Measurements from ENCODE around the gene KRT80. TPM values are rescaled to one million over a fixed set of nuclear protein-coding genes. Genes with fewer than 3 reads are reported as not detected.

Gene KRT80
- total RNA-seq, 1 donor from 2014 or later: 1.5 TPM

DNA sequence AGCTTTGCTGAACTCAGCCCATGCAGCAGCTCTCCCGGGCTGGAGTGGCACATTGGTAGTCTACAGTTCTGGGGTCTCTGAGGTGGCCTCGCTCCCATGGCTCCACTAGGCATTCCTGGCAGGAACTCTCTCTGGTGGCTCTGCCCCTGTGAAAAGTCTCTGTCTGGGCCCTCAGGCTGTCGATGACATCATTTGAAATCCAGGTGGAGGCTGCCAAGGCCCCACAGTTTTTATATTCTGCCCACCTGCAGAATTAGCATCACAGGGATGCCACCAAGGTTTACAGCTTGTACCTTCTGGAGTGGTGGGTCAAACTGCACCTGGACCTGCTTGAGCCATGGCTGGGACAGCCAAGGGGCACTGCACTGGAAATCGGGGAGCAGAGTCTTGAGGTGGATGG lies 31.6 kb downstream of the KRT80 start:
- no peak for DNase-seq (ENCODE audit: extremely low read depth, low read depth, low spot score)

DNA sequence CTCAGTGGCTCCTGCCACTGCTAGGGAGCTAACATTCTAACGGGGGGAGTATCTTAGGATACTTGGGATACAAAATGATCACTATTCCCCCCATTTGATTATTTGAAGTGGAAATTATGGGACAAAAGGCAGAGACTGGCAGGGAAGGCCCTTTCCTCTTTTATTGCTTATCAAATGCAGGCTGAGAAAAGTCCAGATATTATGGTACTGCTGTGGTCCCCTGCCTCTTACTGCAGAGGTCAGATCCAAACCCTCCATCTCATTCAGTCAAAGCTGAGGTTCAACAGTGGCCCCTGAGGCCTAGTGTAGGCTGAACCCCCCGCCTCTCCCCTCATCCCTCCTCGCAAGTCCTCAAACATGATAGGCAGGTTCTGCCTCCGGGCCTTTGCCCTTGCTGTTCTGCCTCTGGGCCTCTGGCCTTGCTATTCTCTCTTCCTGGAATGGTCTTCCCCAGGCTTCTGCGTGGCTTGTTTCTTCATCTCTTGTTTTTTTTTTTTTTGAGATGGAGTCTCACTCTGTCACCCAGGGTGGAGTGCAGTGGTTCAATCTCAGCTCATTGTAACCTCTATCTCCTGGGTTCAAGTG lies 34.2 kb downstream of the KRT80 start:
- no peak for DNase-seq (ENCODE audit: extremely low read depth, low read depth, low spot score)

DNA sequence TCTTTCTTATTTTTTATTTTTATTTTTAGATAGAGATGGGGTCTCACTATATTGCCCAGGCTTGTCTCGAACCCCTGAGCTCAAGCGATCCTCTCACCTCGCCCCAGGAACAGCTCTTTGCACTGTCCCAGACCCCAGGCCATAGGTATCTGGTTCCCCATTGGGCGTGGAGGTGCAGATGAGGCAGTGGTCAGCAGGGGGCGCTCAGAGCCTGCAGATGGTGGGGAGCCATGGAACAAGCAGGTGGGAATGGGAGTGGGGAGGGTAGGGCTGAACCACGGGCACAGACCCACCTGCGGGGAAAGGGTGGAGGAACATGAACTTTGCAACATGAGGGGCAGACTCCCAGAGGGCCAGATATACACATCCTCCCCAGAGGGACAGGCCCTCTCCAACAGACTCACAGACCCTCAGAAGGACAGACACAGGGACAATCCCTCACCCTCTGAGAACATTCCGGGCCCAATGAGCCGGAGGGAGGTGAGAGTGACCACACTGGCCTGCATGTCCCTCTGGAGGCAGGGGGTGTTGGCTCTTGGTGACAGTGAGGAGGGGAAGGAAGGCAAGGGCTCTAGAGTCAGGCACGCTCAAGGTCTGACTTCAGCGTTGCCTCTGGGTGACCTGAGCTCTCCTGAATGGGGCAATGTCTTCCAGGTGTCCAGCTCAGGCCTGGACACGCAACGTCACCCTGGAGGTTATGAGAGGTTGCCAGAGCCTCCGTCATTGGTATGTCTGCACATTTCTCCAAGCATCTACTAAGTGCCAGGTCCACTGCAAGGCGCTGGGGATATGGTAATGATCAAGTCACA lies 34.9 kb downstream of the KRT80 start:
- DNase-seq (ENCODE audit: extremely low read depth, low read depth, low spot score): no peak

DNA sequence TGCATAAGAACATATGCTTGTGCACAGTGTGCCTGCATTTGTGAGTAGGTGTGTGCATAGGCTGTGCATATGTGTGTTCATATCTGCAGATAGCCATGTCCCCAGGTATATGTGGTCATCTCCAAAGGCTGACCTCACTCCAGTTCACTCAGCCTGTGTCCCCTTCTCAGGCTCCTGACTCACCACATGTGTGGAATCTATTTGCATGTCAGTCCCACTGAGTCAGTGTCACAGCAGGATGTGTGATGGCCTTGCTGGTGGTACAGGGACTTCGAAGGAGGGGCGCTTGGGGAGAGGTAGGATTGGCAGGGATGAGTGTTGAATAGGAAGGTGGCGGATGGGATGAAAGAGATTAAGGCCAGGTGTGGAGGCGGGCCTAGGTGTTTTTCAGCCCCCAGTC lies 35.5 kb downstream of the KRT80 start:
- DNase-seq (ENCODE audit: extremely low read depth, low read depth, low spot score): no peak

DNA sequence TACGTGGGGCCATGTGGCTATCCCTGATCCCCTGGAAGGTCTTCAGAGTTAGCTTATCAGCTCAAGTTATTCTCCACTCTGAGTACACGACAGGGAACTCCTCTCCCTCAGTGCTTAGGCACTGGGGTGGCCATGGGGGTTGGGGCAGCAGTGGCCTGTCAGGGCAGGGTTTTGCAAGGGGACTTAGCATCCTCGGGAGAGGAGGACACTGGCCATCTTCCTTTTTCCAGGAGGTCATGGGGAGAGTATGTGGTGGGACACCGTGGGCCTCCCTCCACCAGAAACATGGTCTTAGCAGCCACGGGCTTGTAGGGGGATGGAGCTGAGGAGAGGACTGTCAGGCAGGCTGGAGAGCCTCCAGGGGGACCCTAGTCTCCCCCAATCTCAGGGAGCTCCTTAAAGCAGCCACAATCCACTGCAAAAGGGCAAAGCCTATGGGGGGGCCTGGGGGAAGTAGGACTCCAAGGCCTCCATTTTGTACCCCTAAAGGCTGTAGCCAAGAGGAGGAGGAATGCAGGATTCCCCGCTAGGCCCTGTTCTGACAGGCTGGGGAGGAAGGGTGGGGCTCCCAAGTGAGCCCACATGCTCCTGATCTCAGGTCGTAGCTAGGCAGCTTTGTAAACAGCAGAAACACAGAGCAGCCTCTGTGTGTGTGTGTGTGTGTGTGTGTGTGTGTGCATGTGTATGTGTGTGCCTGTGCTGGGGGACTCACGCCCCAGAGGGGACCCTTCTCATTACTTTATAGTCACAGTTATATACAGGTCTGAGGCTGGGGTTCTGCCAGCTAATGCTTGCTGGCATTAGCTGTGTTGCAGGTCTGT lies 36.6 kb downstream of the KRT80 start:
- DNase-seq (ENCODE audit: extremely low read depth, low read depth, low spot score): no peak

DNA sequence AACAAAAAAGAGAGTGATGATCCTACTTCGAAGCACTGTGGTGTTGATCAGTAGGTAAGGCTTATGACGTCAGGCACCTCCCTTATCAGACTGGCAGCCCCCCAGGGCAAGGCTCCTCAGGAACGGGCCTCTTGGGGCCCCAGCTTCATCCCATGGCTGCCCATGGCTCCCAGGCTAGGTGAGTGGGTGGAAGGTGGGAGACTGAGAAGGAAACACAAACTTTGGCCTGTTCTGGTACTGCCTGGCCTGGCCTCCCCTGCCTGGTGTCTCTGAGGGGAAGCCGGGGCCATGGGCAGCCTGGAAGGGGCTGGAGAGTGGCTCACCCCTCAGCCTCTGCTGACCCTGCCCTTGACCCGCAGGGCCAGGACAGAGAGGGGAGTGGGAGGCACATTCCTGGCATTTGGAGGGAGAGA lies 38.9 kb downstream of the KRT80 start:
- DNase-seq (ENCODE audit: extremely low read depth, low read depth, low spot score): no peak

DNA sequence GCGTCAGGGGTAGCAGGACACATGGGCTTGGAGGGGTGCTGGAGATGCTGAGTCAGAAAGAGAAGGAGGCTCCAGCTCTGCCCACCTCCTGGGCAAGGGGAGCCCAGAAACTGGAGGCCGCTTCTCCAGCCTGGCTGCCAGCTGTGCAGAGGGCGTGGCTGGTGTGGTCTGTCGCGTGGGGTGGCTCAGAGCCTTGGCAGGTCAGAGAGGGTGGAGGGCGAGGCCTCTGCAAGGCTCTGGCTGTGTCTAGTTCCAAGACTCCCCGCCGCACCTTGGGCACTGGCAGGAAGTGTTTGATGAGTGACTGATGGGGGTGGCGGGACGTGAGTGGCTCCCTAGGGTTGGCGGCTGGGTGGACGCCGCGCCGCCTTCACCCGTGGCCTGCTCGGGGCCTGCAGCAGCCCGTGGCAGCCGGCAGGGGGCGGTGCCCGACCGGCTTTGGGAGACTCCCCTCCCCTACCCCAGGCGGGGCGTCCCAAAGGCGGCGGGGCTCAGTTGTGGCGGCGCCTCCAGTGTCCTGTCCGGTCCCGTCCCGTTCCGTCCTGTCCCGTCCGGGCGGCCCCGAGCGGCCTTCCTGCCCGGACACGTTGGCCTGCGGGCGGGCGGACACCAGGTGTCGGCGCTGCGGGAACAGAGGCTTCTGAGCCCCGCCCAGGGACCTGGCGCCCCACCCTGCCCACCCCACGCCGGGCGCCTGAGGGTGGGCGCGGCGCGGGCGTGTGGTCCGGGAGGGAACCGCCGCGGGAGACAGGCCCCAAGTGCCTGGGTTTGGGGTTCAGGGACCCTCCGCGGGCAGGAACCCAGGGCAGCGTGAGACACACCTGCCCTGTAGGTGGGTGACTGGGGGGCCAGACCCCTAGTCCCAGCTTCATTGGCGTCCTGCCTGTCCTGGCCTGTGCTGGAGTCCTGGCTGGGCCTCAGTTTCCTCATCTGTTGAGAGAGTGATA lies 39.7 kb downstream of the KRT80 start:
- no peak for DNase-seq (ENCODE audit: extremely low read depth, low read depth, low spot score)

DNA sequence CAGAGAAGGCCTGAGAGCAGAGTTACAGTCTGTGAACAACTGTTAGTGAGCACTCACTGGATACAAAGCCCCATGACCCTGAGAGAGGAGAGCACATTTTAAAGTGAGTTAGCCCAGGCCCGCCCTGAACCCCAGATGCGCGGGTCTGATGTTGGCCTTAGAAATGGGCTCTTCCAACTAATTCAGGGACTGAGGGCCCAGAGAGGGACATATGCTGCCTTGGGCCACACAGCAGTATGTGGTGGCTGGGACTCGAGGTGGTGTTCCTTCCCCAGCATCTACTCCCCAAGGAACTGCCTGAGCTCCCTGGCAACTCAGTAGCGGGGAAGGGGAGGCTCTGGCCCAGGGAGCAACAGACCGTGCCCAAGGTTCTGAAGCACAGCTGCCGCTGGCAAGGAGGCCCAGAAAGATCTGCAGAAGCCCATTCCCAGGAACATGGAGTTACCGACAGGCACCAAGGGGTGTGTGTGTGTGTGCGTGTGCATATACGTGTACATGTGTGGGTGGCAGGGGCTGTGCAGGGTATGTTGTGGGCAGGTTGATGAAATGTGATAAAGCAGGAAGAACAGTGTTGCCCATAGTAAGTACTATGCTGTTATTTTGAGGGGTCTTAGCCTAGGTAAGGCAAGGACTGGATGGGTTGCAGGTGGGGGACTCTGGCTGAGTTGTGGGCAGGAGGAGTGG lies 40.5 kb downstream of the KRT80 start:
- DNase-seq (ENCODE audit: extremely low read depth, low read depth, low spot score): no peak

DNA sequence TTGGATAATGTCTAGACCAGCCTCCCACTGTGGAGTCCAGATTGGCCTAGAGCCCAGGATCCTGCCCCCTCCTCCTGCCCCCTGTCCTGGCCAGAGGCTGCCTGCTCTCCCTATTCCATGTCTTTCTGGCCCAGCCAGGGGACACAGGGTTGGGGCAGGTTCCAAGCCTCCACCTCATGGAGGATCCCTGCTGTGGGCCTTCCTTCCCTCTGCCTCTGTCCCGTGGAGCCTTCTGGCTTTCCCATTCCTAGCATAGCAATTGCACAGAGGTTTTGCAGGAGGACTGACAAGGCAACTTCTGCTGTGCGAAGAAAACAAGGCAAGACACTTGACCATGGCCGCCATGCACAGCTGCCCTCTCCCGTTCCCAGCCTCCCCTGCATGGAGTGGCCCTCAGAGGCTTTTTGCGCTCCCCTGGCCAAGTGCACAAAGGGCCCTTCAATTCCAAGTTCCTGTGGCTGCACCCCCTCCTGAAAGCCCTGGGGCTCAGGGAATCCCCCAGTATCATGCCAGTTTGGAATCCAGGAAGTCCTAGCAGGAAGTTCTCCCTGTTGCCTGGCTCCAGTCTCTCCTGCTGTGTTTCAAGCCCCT lies 42.1 kb downstream of the KRT80 start:
- no peak for DNase-seq (ENCODE audit: extremely low read depth, low read depth, low spot score)

DNA sequence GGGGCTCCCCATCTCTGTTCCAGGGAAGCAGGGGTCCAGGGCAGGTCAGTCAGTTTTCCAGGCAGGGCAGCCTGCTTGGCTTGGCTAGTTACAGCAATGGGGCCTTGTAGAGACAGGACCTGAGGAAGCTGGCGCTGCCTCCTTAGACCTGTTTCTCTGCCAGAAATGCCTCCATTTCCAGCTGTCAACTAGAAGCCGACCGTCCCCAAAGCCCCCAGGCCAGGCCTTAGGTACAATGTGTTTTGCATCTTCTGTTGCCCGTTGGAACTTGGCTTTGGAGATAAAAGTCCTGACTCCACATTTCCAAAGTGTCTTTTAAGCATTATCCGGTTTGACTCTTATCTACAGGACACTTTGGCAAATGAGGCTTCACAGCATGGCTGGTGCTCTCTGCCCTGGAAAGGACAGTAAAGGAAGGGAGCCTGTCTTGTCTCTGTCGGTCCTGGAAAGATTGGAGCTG lies 42.6 kb downstream of the KRT80 start:
- DNase-seq (ENCODE audit: extremely low read depth, low read depth, low spot score): no peak

DNA sequence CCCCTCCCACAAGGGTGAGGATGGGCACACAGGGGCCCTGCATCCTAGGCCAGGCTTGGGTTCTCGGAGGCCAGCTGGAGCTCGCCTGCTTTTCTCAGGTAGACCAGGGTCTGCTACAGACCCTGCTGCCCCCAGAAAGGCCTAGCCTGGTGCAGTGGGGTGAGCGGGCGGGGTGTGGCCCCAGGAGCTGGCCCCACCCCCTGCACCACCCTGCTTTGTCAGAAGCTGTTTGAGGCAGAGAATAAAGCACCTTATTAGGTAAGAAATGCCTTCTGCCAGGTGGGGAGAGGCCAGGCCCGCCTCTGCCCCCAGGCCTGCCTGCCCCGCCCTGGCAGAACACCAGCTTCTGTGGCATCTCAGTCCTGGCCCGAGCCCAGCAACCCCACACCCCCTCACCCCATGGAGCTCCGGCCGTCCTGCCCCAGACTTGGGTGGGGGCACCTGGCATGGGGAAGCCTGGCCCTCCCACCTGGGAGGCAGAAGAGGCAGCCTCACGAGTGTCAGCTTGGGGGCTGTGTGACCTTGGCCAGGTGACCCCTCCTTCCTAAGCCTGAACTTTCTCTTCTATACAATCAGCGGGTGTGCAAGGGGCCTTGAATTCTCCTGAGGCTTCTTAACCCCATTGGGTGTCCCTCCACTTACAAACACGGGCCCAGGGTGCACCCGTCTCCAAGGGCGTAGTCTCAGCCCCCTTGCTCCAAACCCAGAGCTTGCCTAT lies 43.2 kb downstream of the KRT80 start:
- no peak for DNase-seq (ENCODE audit: extremely low read depth, low read depth, low spot score)

DNA sequence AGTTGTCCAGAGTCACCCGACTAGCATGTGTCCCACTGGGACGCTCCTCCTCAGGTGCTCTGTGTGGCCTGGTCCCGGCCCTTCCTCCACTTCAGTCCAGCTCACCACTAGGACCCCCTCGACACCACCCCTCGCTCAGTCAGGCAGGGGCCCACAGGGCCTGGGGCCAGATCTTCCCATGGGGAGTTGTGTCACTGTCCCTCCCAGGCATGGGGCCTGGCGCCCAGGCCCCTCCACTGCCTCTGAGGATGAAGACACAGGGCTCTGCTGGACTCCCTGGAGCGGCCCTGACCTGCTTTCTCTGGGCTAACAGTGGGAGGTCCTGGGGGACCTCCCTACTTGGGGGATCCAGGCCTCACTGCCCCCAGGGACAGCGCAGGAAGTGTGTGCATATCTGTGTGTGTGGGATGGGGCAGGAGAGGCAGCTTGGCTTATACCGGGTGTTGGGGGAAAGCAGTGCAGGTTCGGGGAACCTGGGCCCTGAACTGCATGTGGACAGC lies 43.8 kb downstream of the KRT80 start:
- DNase-seq (ENCODE audit: extremely low read depth, low read depth, low spot score): no peak

DNA sequence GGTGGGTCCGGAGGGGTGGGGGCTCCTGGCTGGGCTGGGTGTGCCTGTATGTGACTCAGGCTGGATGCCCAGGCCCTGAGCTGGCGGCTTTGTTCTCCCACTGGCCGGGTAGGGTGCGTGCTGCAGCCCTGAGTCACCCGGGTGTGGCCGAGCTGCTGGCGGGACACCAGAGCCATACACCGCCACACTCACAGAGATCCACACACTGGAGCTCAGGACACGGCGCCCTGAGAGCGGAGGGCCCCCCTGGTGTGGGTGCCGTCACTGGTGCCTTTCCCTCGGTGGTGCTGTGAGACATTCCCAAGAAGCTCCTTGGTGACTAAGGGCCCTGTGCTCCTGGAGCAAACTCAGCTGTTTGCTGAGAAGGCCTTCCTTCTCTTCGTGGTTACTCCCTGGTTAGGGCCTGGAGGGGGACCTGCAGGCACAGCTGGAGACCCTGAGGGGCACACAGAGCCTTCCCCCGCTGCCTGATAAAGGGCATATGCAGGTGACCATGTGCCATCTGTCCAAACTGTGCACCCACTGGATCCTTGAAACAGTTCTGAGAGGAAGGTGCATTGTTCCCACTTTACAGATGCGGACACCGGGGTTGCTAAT lies 44.3 kb downstream of the KRT80 start:
- DNase-seq (ENCODE audit: extremely low read depth, low read depth, low spot score): no peak

DNA sequence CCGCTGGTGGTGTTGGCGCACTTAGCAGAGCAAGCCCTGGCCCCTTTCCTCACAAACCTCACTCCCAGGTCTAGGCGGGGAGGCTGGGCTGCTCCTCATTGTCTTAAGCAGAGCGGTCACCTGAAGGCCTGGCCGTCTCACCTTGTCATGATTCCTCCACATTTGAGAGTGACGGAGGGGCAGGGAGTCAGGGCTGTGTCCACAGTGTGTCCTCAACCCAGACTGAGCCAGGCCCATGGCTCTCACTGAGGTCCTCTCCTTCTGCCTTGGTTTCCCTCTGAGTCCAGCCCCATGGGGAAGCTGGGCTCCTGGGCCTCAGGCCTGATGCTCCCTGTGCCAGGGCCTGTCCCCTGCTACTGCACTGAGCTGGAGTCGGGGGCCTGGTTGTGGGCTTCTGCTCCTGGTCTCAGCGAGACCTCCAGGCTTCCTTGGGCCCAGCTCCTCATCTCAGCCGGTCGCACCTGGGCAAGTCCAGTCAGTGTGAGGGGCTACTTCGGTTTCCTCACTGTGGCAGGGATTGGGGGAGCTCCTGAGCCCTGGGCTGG lies 44.9 kb downstream of the KRT80 start:
- no peak for DNase-seq (ENCODE audit: extremely low read depth, low read depth, low spot score)

DNA sequence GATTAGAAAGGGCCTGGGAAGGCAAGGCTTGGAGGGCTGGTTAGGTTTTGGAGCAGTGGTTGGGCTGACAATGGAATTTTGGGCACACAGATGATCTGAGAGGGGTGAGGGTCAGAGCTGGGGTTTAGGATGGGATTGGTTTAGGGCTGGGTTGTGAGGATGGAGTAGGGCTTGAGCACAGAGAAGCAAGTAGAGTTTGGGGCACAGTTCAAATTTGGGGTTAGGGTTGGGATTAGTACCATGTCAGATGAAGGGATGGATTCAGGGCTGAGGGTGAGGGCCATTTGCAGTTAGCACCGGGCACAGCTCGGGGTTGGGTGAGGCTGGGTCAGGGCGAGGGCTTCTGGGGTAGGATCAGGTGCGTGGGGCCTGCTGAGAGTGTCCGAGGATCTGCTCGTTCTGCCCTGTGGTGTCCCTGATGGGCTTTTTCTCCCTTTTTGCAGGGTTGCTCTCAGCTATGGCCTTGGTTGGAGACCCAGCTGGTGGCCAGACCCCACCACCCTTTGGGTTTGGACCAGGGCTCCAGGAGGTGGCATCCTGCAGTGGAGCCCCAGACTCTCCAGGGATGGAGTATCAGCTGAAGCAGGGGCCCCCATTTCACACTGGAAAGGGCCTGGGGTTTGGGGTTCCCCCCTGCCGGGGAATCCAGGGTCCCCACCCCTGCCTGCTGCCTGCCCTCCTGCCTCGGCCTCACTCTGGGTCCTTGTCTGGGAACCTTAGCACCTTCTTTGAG lies 45.6 kb downstream of the KRT80 start:
- no peak for DNase-seq (ENCODE audit: extremely low read depth, low read depth, low spot score)

DNA sequence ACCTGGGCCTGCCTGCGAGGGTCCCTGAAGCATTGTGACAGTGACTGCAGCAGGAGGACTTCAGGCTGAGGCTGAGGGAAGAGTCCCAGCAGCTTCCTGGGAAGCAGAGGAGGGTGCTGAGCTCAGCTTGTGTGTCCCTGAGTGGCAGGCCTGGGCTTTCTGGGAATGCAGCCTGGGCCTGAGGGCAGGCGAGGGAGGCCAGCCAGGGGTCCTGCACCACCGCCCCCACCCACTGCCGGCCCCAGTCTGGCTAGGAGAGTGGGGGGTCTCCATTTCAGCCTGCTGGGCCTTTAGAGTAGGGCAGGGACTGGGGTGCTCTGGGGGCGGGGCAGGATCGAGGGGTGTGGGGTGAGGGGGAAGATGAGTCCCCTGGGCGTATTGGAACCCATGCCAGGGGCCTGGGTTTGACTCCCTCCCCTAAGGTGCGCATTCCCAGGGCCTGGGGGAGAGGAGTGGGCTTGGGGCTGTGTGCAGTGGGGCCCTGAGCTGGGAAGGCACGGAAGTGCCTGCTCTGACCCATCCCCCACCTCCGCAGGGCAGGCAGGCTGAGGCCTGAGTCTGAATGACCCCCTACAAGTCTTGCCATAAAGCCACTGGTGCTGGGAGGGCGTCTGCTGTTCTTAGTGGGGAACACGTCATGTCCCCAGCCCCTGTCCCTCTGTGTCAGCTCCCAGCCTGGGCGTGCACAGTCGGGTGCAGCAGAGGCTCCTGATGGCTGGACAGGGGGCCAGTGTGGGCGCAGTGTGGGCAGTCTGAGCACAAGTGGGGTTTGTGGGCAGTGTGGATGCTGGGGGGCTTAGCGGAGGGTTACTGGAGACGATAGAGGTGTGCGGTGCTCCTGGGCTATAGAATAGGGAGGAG lies 46.4 kb downstream of the KRT80 start:
- DNase-seq (ENCODE audit: extremely low read depth, low read depth, low spot score): no peak
